GM20431 (cell line): Measurements from ENCODE around the gene HSPA1A.
"Not testable (repeated sequence)": the region's sequence is repeated elsewhere in the genome, so short reads cannot be mapped to it uniquely, and the experiment has no call there.

Source experiments
- in situ Hi-C: fragments of 300-500 bp; cut with MseI, MboI; formaldehyde crosslinking; loops from one replicate; pipeline ENCODE4 v1.15.0; 2020; ENCODE audit warnings: low sequenced_read_pairs; ENCODE audit not compliant: unreplicated experiment

HSPA1A gene

DNA sequence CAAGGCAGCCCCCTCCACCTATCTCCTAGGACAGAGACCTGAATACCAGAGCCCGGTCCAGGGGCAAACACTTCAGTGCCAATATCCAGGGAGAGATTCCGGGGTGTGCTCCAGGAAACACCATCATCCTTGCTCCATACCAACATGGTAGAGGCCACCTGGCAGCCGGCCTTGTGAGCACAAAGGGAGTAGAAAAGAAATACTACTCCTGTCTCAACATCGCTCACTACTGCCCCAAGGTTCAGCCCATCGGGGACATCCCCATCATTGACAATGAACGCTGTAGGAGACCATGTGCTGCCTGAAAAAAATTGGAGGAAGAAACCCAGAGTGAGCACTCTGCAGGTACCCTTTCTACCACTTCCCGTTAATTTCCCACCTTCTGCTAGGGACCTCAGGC is 45.8 kb downstream of the HSPA1A start:
- in situ Hi-C loops = no loop called here

DNA sequence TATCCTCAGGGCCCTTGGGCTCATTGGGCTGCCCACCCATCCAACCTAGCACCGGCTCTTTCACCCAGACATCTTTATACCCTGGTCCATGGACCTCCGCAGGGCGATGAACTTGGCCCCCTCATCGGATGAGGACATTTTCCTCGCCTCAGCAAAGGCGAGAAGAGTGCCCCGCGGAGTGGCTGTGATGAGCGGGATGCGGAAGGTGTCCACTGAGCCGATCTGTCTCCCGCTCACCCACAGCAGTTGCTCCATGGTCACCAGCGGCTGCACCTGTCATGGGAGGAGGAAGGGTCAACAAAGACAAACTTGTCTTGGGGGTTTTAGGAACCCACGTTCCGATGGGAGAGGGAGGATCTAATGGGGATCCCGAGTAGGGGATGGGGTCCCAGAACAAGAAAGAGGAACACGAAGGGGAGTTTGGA is 46.6 kb downstream of the HSPA1A start:
- in situ Hi-C loops = no loop called here

DNA sequence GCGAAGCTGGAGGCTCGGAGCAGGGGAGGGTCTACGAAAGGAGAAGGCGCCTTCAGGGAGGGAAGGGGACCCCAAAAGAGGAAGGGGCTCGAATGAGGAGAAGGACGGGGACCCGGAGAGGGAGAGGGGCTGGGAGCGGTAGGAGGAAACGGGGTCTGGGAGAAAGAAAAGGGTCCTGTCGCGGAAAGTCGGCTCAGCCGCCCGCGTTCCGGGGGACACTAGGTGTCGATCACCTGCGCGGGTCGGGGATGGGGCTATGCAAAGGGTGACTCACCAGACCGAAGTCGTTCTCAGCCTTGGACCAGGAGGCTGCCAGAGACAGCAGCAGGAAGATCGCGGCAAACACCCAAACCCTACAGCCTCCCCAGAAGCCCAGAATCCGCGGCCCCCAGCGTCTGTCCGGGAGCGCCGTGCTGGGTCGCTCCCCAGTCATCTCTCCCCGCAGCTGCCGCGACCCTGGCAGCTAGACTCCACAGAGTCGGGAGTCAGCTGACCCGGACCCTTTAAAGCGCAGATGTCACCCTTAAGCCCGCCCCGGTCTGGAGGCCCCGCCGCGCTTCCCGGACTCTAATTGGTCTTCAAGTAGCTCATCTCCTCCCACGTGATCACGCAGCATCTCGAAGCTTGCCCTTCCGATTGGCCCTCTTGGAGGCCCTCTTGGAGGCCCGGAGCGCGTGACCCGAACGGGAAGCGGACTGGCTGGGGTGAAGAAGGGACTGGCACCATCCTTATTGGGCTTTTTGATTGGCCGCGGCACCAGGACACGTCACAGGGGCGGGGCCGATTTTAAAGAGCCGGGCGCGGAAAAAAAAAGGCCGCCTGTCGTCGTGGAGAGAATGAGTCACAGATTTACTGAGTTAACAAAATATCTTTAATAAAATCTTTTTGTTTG is 47.2 kb downstream of the HSPA1A start, which contains the start of gene NEU1:
NEU1 (minus strand) TSS at position 478 of the 892 bp plus-strand sequence; CDS start at position 433, 45 bp downstream.
- in situ Hi-C loops = no loop called here

DNA sequence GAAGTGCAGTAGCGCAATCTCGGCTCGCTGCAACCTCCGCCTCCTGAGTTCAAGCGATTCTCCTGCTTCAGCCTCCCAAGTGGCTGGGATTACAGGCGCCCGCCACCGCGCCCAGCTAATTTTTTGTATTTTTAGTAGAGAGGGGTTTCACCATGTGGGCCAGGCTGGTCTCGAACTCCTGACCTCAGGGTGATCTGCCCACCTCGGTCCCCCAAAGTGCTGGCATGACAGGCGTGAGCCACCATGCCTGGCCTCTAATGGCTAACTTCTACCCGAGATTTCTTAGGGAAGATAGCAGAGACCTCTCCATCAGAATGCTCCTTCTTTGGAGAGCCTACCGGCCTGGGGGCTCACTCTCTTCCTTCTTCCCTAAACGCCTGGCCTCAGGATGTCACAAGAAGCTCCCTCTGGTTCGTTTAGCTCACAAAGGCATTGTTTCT is 48.8 kb downstream of the HSPA1A start:
- in situ Hi-C loops = not testable (repeated sequence)

DNA sequence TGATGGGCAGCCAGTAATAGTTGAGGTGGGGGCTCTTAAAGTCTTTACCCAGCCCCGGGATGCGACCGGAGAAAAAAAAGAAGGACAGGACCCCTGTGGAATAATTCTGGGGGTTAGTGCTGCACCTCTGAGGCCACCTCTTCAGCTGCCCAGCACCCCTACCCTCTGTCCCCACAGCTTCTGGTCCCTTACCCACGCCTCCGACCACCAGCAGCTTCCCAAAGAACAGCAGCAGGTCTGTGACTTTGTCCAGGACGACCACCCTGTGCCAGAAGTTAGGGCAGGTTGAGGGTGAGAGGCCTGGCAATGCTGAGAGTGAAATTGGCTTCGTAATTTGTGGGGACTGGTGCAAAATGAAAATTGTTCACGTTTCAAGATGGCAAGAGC is 49.5 kb downstream of the HSPA1A start:
- in situ Hi-C loops = no loop called here

DNA sequence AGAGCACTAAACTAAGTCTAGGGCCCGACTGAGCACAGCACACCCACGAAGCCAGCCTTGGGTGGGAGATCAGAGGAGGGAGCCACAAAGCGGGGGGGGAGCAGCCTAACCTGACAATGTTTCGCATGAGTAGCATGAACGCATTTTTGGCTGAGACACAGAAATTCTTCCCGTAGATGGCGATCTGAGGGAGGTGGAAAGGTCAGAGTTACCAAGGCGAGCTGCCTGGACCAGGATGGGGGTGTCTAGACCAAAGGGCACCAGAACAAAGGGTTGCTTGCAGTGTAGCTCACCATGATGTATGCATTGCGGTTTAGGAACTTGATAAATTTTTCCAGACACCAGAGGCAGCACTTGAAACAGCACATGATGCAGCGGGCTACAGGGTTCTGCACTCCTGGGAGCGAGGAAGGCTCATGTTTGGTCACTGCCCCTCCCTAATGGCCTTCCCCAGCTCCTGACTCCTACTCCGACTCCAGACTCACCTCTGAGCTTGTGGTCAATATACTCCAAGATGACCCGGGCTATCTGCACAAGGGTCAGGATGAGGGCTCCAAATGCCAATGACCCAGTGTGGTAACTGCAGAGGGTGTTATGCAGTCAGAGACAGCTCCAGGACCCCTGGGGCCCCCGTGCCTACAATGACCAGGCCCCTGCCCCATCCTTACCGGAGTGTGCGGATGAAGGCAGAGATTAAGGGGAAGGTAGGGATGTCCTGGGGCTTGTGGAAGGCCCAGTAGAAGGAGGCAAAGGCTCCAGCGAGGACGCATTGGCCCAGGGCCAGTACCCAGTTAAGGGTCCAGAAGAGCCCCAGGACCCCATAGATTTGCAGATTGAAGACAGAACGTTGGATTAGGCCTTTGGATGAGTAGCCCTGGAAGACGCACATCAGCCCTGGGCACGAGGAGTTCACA is 50.1 kb downstream of the HSPA1A start:
- in situ Hi-C loops = no loop called here
